AG10803 (cell line): ENCODE results near the gene GPANK1.

ENCODE experiments used
- DNase-seq: peaks from one replicate; pipeline ENCODE4 v3.0.0; 2010; ENCODE audit warnings: low read depth
- H3K4me3 ChIP-seq: 2 replicates; pipeline ENCODE4 v1.5.1; 2011; ENCODE audit warnings: mild to moderate bottlenecking, low read length, control low read depth
- CTCF ChIP-seq: conservative IDR thresholded peaks from 2 replicates; pipeline ENCODE4 v1.5.1; 2011; ENCODE audit warnings: mild to moderate bottlenecking, low read length, control low read depth, inconsistent platforms

The GPANK1 gene

GRCh38 chr6:31691564-31692108 is 26.8 kb upstream of the GPANK1 start:
- TF ChIP-seq CTCF: no peak
- DNase-seq: no peak
- no peak overlapping the region for H3K4me3 ChIP-seq

- DNase-seq: no peak
- no peak overlapping the region for H3K4me3 ChIP-seq
- TF ChIP-seq CTCF: no peak
Measured at GRCh38 chr6:31691078-31691463, 26.3 kb upstream of the GPANK1 start.

GRCh38 chr6:31690231-31691077 is 25.7 kb upstream of the GPANK1 start:
- no peak overlapping the region for H3K4me3 ChIP-seq
- DNase-seq: no peak
- TF ChIP-seq CTCF: no peak

GRCh38 chr6:31689249-31690110 is 24.7 kb upstream of the GPANK1 start:
- TF ChIP-seq CTCF: peak; percentile 47
- no peak for DNase-seq
- no peak overlapping the region for H3K4me3 ChIP-seq

GRCh38 chr6:31687860-31688693 is 23.3 kb upstream of the GPANK1 start:
- TF ChIP-seq CTCF: no peak
- H3K4me3 ChIP-seq: no peak overlapping the region
- no peak for DNase-seq

- H3K4me3 ChIP-seq: no peak overlapping the region
- DNase-seq: no peak
- no peak for TF ChIP-seq CTCF
Measured at GRCh38 chr6:31687321-31687720, 22.5 kb upstream of the GPANK1 start.
